HepG2 (cell line): ENCODE results near the gene LBX2.

Source experiments
- CTCF ChIP-seq: sonication (generic); formaldehyde crosslinking; IDR thresholded peaks from 2 replicates; pipeline ENCODE4 v1.5.0; 2020; ENCODE audit warnings: mild to moderate bottlenecking, missing genetic modification reagents, moderate library complexity
- HDAC1 ChIP-seq: sonication (generic); formaldehyde crosslinking; IDR thresholded peaks from 2 replicates; pipeline ENCODE4 v1.5.1; 2020; ENCODE audit warnings: mild to moderate bottlenecking, missing genetic modification reagents
- MEF2D ChIP-seq: sonication (generic); formaldehyde crosslinking; IDR thresholded peaks from 2 replicates; pipeline ENCODE4 v1.5.1; 2020; ENCODE audit warnings: mild to moderate bottlenecking, missing genetic modification reagents

- TF ChIP-seq MEF2D (CRISPR knock-in tag) = no peak
- TF ChIP-seq CTCF (CRISPR knock-in tag) = no peak
- TF ChIP-seq HDAC1 (CRISPR knock-in tag) = no peak
Observed at GRCh38 chr2:74503506-74504475, 4.4 kb upstream of the LBX2 start.
